ENCODE measurements around the gene ARSB. TPM values are rescaled to one million over a fixed set of nuclear protein-coding genes. Genes with fewer than 3 reads are reported as not detected.

The ARSB gene
- total RNA-seq, 2 experiments from 2014 or later, result 4.4 to 5.2 TPM

DNA sequence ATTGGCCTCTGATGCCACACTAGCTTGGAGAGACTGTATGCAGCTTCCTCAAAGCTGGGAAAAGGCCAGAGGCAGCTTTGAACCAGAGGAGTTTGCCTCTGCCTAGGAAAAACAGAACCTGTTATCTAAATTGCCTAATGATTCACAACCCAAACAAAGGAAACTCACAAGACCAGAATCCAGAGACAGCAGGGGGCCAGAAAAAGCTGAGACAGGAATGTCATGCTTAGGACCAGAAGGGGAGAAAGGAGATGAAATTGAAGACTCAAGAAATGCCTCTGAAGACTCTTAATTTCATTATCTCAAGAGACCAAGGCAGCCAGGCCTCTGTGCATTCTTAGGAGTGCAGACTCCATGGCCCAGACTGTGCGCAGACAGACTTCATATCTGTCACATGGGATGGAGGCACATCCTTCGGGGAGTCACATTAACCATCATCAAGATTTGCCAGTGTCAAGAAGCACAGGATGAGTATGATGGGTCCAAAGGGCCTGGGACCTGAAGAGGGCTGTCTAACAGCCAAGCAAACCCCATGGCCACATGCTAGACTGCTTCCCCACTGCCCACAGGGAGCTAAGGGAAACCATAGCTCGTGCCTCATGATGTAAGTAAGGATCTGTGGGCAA is 57.3 kb downstream of the ARSB start:
- no peak for ATAC-seq (ENCODE audit: poor library complexity)
- intact Hi-C loops (cut with DNase I, micrococcal nuclease), result no loop called here
- Histone ChIP-seq H3K4me3 (ENCODE audit: low read length) (no peak overlapping the region), H3K4me1 (ENCODE audit: insufficient read depth, low read length) (no peaks in the 10 kb centered on the region), H3K27ac (ENCODE audit: low read depth in 1 of 2, low read length in 2 of 2) (no peak overlapping the region), H3K27me3 (ENCODE audit: control insufficient read depth in 1 of 2, insufficient read depth in 2 of 2, low read length in 2 of 2) (no peaks in the 10 kb centered on the region), H3K36me3 (ENCODE audit: insufficient read depth, low read length) (no peaks in the 10 kb centered on the region), H3K9me3 (ENCODE audit: control insufficient read depth in 1 of 2, insufficient read depth in 1 of 2, low read length in 2 of 2) (no peaks in the 10 kb centered on the region)
- no peak overlapping the region for H3K4me3 Mint-ChIP-seq
- no peaks in the 10 kb centered on the region for H3K9me3 Mint-ChIP-seq
- no peak overlapping the region for H3K27ac Mint-ChIP-seq
- H3K36me3 Mint-ChIP-seq (ENCODE audit: low read depth), result no peaks in the 10 kb centered on the region
- TF ChIP-seq, protein P1, sequence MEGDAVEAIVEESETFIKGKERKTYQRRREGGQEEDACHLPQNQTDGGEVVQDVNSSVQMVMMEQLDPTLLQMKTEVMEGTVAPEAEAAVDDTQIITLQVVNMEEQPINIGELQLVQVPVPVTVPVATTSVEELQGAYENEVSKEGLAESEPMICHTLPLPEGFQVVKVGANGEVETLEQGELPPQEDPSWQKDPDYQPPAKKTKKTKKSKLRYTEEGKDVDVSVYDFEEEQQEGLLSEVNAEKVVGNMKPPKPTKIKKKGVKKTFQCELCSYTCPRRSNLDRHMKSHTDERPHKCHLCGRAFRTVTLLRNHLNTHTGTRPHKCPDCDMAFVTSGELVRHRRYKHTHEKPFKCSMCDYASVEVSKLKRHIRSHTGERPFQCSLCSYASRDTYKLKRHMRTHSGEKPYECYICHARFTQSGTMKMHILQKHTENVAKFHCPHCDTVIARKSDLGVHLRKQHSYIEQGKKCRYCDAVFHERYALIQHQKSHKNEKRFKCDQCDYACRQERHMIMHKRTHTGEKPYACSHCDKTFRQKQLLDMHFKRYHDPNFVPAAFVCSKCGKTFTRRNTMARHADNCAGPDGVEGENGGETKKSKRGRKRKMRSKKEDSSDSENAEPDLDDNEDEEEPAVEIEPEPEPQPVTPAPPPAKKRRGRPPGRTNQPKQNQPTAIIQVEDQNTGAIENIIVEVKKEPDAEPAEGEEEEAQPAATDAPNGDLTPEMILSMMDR (IDR thresholded peaks at IDR 0.05), result no peak
- no peaks in the 10 kb centered on the region for H3K4me1 Mint-ChIP-seq (ENCODE audit: low read depth)
- ChIA-PET POLR2A (no interaction called here), CTCF (no interaction called here)
- no peak for DNase-seq
- H3K27me3 Mint-ChIP-seq, result no peaks in the 10 kb centered on the region

DNA sequence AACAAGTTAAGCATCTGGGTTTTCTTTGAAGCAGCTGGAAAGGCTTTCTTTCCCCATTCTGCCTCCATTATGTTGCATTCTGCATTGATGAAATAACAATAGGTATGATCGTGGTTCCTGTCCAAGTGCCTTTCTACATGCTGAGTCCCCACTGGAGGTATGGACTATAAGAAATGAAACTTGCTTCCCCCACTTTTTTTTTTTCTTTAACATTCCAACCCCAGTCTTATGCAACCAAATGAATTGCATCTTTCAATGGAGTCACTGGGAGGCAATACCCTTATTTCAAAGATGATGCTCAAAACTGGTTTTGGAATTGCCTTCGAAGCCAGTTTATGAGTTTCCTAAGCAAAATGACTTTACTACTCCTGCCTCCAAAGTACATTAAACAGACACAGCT is 58.9 kb downstream of the ARSB start:
- ChIA-PET CTCF (no interaction called here), POLR2A (no interaction called here)
- H3K27me3 Mint-ChIP-seq, result no peaks in the 10 kb centered on the region
- H3K4me1 Mint-ChIP-seq (ENCODE audit: low read depth), result no peaks in the 10 kb centered on the region
- no peak overlapping the region for H3K27ac Mint-ChIP-seq
- intact Hi-C loops (cut with DNase I, micrococcal nuclease), result no loop called here
- no peak overlapping the region for H3K4me3 Mint-ChIP-seq
- no peaks in the 10 kb centered on the region for H3K27me3 ChIP-seq (ENCODE audit: control insufficient read depth in 1 of 2, insufficient read depth in 2 of 2, low read length in 2 of 2)
- H3K36me3 ChIP-seq (ENCODE audit: insufficient read depth, low read length), result no peaks in the 10 kb centered on the region
- H3K36me3 Mint-ChIP-seq (ENCODE audit: low read depth), result no peaks in the 10 kb centered on the region
- no peak for ATAC-seq (ENCODE audit: poor library complexity)
- TF ChIP-seq, protein P1 (IDR thresholded peaks at IDR 0.05), result no peak
- DNase-seq, result no peak
- no peak overlapping the region for H3K4me3 ChIP-seq (ENCODE audit: low read length)
- no peaks in the 10 kb centered on the region for H3K9me3 Mint-ChIP-seq
- H3K4me1 ChIP-seq (ENCODE audit: insufficient read depth, low read length), result no peaks in the 10 kb centered on the region
- no peak overlapping the region for H3K27ac ChIP-seq (ENCODE audit: low read depth in 1 of 2, low read length in 2 of 2)
- H3K9me3 ChIP-seq (ENCODE audit: control insufficient read depth in 1 of 2, insufficient read depth in 1 of 2, low read length in 2 of 2), result no peaks in the 10 kb centered on the region

- Histone ChIP-seq H3K4me1 (ENCODE audit: insufficient read depth, low read length) (no peaks in the 10 kb centered on the region), H3K27me3 (ENCODE audit: control insufficient read depth in 1 of 2, insufficient read depth in 2 of 2, low read length in 2 of 2) (no peaks in the 10 kb centered on the region), H3K36me3 (ENCODE audit: insufficient read depth, low read length) (no peaks in the 10 kb centered on the region), H3K9me3 (ENCODE audit: control insufficient read depth in 1 of 2, insufficient read depth in 1 of 2, low read length in 2 of 2) (no peaks in the 10 kb centered on the region), H3K27ac (ENCODE audit: low read depth in 1 of 2, low read length in 2 of 2) (no peak overlapping the region), H3K4me3 (ENCODE audit: low read length) (no peak overlapping the region)
- intact Hi-C loops (cut with DNase I, micrococcal nuclease), result no loop called here
- no peak for ATAC-seq (ENCODE audit: poor library complexity)
- TF ChIP-seq, protein P1 (IDR thresholded peaks at IDR 0.05), result no peak
- POLR2A ChIA-PET, result no interaction called here
- DNase-seq, result no peak
- Mint-ChIP-seq H3K36me3 (ENCODE audit: low read depth) (no peaks in the 10 kb centered on the region), H3K9me3 (no peaks in the 10 kb centered on the region), H3K27ac (no peak overlapping the region), H3K4me1 (ENCODE audit: low read depth) (no peaks in the 10 kb centered on the region), H3K4me3 (no peak overlapping the region), H3K27me3 (no peaks in the 10 kb centered on the region)
- CTCF ChIA-PET, result no interaction called here
Observed at GRCh38 chr5:78925129-78925876, 59.8 kb downstream of the ARSB start.

Measured in CD4-positive, alpha-beta T cell (primary cell).